Subcutaneous adipose tissue (tissue), 4 donors: ENCODE measurements around the gene GTF2F2. TPM values are rescaled to one million over a fixed set of nuclear protein-coding genes. Genes with fewer than 3 reads are reported as not detected.

Experiments
- total RNA-seq, 4 donors: library from RNA; depleted of rRNA; stranded (reverse); fragments of >200 nt; gene quantifications; one replicate each; pipeline ENCODE4 v1.1.0, GENCODE V29; 2016
- TF ChIP-seq, protein P1 (sequence below): fragments of 450-650 bp; IDR thresholded peaks from one replicate; pipeline ENCODE4 v1.5.1; 2016; ENCODE audit warnings: low read depth, mild to moderate bottlenecking, control low read depth, antibody characterized with exemption, moderate library complexity

Gene GTF2F2
- total RNA-seq, 4 donors from 2014 or later = 9.0 to 21.5 (median 15.2) TPM

DNA sequence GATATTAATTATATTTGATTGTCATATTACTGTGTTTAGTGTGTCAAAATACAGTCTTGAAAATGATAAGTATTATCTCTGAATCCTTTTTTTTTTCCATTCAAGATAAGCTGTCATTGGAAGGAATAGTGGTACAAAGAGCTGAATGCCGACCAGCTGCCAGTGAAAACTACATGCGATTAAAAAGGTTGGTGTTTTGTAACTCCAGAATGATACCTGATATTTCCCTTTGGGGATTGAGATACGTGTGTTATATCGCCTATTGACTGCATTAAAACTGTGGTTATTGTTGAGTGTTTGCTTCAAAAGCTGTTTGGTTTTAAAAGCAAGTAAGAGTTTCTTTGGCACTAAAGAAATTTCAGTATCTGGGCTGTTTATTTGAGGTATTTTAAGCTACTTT is 87.0 kb downstream of the GTF2F2 start:
- TF ChIP-seq, protein P1, sequence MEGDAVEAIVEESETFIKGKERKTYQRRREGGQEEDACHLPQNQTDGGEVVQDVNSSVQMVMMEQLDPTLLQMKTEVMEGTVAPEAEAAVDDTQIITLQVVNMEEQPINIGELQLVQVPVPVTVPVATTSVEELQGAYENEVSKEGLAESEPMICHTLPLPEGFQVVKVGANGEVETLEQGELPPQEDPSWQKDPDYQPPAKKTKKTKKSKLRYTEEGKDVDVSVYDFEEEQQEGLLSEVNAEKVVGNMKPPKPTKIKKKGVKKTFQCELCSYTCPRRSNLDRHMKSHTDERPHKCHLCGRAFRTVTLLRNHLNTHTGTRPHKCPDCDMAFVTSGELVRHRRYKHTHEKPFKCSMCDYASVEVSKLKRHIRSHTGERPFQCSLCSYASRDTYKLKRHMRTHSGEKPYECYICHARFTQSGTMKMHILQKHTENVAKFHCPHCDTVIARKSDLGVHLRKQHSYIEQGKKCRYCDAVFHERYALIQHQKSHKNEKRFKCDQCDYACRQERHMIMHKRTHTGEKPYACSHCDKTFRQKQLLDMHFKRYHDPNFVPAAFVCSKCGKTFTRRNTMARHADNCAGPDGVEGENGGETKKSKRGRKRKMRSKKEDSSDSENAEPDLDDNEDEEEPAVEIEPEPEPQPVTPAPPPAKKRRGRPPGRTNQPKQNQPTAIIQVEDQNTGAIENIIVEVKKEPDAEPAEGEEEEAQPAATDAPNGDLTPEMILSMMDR = no peak

GRCh38 chr13:45208132-45208531 is 87.8 kb downstream of the GTF2F2 start:
- TF ChIP-seq, protein P1 = no peak

DNA sequence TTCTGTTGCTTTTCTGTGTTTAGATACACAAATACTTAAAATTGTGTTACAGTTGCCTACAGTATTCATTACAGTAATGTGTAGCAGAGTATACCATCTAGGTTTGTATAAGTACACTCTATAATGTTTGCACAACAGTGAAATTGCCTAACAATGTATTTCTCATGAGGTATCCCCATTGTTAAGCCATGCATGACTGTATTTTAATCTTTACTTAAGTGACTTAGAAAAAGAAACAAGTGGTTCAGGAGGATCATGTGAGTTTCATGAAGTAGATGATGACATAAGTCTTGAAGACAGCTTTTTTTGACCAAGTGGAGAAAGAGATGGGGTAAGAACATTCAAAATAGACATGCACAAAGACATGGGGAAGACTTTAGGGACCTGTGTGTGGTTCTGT is 88.9 kb downstream of the GTF2F2 start:
- TF ChIP-seq, protein P1 = no peak

DNA sequence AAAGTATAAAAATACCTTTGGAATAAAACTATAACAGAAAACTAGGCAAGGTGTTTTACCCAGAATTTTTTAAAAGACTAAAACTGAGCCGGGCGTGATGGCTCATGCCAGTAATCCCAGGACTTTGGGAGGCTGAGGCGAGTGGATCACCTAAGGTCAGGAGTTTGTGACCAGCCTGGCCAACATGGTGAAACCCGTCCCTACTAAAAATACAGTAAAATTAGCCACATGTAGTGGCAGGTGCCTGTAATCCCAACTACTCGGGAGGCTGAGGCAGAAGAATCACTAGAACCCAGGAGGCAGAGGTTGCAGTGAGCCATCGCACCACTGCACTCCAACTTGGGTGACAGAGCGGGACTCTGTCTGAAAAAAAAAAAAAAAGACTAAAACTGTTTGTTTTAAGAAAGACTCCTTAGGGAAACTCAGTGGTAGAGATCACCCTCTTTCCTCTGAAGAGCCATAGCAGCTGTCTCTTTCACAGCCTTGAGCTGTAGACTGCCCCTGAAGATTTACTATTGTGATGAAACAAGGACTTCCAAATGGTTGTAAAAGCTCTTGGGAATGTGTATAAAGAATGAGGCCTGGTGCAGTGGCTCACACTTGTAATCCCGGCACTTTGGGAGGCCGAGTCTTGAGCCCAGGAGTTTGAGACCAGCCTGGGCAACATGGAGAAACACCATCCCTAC is 95.2 kb downstream of the GTF2F2 start:
- TF ChIP-seq, protein P1 = no peak

GRCh38 chr13:45216193-45216592 is 95.9 kb downstream of the GTF2F2 start:
- TF ChIP-seq, protein P1 = no peak

GRCh38 chr13:45218689-45219088 is 98.4 kb downstream of the GTF2F2 start:
- TF ChIP-seq, protein P1 = no peak

- TF ChIP-seq, protein P1 = no peak
Measured at GRCh38 chr13:45219123-45219891, 99.0 kb downstream of the GTF2F2 start.
